HG02884 (cell line): Measurements from ENCODE around the gene SAMD5.

Experiments
- ATAC-seq: cut with Tn5 transposase; IDR thresholded peaks from one replicate; pipeline ENCODE4 v1.9.1; 2021; ENCODE audit warnings: mild to moderate bottlenecking, moderate library complexity; ENCODE audit not compliant: unreplicated experiment

Gene SAMD5

GRCh38 chr6:147564556-147564955 is 56.1 kb downstream of the SAMD5 start:
- no peak for ATAC-seq

GRCh38 chr6:147566244-147566898 is 57.9 kb downstream of the SAMD5 start:
- ATAC-seq: no peak

DNA sequence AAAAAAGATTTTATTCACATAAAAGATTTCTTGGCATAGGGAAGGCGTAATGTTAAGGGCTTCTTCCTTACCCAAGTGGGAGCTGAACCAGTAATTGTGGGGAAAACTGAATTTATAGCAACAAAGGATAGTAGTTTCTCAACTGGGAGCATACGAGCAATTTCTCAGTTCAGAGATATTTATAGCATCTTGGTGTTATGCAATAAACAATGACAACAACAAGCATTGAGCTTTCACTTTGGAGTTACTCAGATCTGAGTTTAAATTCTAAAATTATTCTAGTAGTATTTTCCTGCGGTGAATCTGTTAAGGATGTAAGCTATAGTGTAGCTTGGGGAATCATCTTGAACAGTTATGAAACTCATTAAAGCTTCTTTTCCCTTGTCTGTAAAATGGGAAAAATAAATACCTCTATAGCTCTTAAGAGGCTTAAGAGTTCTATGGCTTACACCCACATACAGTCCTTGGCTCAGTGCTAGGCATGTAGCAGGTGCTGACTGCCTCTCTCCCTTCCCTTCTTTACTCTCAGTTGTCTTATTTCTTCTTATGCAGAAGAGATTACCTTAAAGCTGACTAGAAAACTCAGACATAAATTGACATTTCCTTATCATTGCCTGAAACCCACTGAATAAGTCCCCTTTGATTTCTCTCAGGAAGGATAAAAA is 58.8 kb downstream of the SAMD5 start:
- no peak for ATAC-seq

DNA sequence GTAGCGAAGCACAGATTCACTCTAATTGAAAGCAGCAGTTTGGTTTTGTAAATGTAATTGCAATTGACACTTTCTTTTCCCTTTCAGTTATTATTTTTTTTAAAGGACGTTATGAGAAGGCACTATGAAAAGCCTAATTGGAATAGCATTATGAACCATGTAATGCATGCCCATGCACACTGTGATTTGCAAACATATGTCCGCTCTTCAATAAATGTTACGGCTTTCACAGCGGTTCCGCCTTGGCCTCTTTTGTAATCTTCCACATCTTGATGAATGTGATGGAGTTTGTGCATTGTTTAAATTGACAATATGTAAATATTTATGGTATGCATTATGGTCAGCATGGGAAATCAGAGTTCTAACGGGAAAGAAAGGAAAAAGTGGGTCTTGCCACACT is 61.3 kb downstream of the SAMD5 start:
- no peak for ATAC-seq

DNA sequence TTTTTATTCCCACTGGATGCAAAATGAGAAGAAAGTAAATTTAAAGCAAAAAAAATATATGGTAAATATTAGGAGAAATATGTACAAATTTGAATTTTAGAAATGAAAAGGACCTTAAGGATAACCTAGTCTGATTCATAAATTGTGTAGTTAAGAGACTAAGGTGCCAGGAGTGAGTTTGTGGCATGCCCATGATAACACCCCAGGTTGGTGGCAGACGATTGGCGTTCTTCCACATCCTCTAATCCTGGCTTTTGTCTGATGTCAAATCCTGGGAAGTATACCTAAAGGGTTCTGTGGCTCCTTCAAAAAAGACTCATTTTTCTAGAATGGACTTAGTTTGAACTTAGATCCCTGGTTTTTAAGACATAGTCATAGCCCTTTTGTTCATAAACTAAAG is 62.2 kb downstream of the SAMD5 start:
- no peak for ATAC-seq

DNA sequence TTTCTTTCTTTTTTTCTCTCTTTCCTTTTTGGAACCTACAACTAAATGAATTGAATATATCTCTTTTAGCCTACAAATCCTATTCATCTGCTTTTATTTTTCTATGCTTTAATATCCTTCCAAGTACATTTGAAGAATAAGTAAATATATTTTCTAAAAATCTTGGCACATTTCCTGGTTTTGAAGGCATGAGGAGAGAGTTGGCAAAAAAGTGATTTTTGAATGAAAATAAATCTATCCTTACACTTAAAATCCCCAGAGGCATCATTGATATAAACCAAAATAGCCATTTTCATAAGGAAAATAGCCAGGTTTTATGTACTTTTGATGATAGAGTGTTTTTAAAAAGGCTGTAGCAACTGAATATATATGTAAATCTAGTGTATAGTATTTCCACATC is 69.0 kb downstream of the SAMD5 start:
- no peak for ATAC-seq

- no peak for ATAC-seq
Observed at GRCh38 chr6:147578159-147578558, 69.7 kb downstream of the SAMD5 start.

DNA sequence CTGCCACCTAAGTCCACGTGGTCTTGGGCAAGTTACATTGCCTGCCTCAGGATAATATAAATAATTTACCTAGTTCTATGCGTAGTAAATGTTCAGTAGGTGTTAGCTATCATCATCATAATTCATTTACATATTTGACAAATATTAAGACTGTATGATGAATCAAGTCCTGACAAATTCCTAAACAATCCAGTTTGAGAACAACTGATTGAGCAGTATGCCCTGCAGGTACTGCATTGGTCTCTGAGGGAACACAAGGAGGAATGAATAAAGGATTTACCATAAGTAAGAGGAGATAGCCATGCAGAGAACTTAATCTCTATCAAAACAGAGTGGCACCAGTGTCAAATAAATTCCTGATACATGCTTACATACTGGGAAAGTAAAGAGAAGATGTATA is 70.4 kb downstream of the SAMD5 start:
- no peak for ATAC-seq

- no peak for ATAC-seq
Observed at GRCh38 chr6:147579667-147580066, 71.2 kb downstream of the SAMD5 start.

- ATAC-seq: no peak
Observed at GRCh38 chr6:147582991-147583390, 74.5 kb downstream of the SAMD5 start.

GRCh38 chr6:147585256-147585655 is 76.8 kb downstream of the SAMD5 start:
- ATAC-seq: no peak

DNA sequence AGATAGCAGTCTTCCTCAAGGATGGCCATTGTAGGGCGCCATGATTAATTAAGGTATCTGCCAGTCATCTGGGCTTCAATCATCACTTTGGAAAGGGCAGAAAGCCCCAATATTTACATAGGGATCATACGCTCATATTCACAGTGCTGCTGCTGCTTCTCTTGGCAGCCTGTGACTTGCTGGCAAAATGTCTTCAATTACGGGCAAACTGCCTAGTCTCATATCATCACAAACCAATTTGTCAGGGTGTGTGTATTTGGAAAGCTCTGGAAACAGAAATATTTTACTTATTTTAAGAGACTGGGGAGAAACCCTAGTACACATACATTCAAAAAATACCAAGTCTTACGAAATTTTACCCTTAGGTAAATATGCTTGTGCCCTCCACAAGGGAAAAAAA is 77.6 kb downstream of the SAMD5 start:
- no peak for ATAC-seq

- ATAC-seq: no peak
Observed at GRCh38 chr6:147587907-147588306, 79.4 kb downstream of the SAMD5 start.

DNA sequence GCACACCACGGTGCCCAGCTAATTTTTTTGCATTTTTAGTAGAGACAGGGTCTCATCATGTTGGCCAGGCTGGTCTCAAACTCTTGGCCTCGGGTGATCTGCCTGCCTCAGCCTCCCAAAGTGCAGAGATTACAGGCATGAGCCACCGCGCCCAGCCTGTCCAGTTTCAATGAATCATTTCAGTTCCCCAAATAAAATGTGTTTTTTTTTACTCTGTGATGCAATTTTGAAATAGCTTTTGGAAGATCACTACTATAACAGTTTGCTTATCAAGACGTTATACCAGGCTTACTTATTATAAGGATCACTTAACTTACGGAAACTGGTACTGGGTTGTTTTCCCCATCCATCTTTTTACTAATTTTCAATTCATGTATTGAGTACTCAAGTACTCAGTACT is 80.0 kb downstream of the SAMD5 start:
- no peak for ATAC-seq

GRCh38 chr6:147589739-147590250 is 81.3 kb downstream of the SAMD5 start:
- ATAC-seq: no peak

- no peak for ATAC-seq
Observed at GRCh38 chr6:147595961-147596360, 87.5 kb downstream of the SAMD5 start.

DNA sequence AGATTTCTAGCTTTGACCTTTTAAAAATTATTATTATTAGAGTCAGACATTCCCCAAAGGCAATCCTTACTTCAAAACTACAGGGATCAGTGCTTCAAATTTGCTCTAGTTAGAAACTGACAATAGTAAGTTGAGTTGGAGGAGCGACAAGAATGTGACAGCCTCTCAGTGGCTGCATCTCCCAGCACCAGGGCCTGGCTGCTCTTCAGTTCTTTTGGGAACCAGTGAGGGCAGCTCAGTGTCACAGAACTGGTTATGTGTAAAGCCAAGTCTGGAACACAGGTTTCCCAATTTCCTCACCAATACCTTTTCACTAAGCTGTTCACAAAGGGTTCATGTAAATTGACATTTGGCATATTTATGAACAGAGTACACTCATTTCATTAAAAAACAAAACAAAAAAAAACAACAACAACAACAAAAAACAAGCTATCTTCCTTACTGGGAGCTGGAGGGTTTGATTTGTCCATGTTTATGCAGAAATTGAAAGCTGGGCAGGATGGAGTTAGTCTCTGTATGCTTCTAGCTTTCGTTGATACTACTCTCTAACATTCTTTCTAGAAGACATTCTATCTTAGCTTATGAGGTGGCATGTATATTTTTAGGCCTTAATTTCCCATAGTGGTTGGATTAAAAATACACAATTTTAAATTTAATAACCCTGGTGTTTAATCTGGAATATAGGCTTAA is 95.0 kb downstream of the SAMD5 start:
- no peak for ATAC-seq

GRCh38 chr6:147604373-147604772 is 95.9 kb downstream of the SAMD5 start:
- ATAC-seq: no peak

- ATAC-seq: no peak
Observed at GRCh38 chr6:147611992-147612391, 103.5 kb downstream of the SAMD5 start.

DNA sequence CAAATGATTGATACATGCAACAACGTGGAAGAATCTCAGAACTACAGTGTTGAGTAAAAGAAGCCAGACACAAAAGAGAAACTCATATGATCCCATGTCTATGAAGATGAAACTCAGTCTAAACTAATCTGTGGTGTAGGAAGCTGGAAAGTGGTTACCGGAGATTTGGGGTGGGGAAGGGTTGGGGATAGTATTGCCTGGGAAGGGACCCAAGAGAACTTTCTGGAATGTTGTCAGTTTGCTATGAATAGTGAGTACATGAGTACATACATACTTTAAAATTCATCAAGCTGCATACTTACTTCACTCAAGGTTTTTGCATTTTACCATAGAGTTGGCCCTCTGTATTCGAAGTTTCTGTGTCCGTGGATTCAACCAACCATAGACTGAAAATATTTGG is 106.0 kb downstream of the SAMD5 start:
- ATAC-seq: no peak

DNA sequence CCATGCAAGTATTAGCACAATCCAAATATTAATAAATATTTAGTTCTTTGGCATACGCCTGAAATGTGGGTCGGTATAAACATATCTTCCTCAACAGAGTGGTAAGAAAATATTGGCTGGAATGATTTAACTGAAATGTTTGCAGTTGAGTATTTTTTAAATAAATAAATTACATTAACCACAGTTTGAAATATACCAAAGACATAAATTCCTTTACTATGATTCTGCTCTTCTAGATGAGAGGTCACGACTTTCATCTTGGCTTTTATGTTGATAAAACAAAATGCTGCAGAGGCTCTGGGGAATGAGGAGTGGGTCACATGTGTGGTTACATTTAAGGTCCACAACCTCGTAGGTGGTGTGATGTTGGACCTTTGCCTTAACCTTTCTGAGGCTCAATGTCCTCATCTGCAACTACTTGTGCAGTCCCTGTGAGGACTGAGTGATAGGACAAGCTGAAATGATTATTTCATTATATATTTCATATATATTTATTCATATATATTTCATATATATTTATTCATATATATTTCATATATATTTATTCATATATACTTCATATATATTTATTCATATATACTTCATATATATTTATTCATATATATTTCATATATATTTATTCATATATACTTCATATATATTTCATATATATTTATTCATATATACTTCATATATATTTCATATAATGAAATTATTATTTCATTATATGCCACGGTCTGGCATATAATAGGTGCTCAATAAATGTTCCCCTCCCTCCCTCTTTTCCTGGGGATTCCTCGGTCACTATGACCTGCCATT is 107.4 kb downstream of the SAMD5 start:
- ATAC-seq: no peak
